ENCODE data around the gene BFSP2. TPM values are rescaled to one million over a fixed set of nuclear protein-coding genes. Genes with fewer than 3 reads are reported as not detected.
"Not testable (repeated sequence)": the region's sequence is repeated elsewhere in the genome, so short reads cannot be mapped to it uniquely, and the experiment has no call there.

Gene BFSP2
- polyA plus RNA-seq, 1 experiment, result not detected

DNA sequence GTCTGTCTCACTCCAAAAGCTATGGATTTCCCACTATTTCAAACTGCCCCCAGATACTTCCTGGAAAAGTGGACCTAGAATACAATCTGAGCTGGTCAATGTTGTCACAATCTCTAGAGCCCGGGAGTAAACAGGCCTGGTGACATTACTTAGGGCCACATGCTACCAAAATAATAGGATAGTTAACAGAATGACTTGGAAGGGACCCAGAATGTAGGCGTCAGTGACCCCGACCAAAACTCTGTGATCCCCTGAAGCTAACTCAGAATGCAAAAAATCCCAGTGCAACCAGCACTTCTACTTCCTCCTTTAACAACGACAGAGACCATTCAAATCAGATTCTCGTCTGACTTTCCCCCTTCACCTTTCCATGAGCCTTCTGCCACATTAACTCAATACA is 122.1 kb downstream of the BFSP2 start:
- TF ChIP-seq, protein P1, sequence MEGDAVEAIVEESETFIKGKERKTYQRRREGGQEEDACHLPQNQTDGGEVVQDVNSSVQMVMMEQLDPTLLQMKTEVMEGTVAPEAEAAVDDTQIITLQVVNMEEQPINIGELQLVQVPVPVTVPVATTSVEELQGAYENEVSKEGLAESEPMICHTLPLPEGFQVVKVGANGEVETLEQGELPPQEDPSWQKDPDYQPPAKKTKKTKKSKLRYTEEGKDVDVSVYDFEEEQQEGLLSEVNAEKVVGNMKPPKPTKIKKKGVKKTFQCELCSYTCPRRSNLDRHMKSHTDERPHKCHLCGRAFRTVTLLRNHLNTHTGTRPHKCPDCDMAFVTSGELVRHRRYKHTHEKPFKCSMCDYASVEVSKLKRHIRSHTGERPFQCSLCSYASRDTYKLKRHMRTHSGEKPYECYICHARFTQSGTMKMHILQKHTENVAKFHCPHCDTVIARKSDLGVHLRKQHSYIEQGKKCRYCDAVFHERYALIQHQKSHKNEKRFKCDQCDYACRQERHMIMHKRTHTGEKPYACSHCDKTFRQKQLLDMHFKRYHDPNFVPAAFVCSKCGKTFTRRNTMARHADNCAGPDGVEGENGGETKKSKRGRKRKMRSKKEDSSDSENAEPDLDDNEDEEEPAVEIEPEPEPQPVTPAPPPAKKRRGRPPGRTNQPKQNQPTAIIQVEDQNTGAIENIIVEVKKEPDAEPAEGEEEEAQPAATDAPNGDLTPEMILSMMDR (IDR thresholded peaks at IDR 0.05; ENCODE audit: insufficient read depth, low read depth, low read length), result no peak
- ChIA-PET CTCF (interaction anchor here (0.7 kb wide), 1 partner anchor 10 kb away, joined by 3 read pairs; no protein-coding TSS in a partner anchor), POLR2A (no interaction called here)
- no peak overlapping the region for H3K4me3 ChIP-seq (ENCODE audit: low read depth, low read length)
- H3K27me3 ChIP-seq (ENCODE audit: control insufficient read depth, insufficient read depth, low read length), result no peaks in the 10 kb centered on the region
- no peak for DNase-seq (ENCODE audit: low read depth)
- no peaks in the 10 kb centered on the region for H3K36me3 ChIP-seq (ENCODE audit: control insufficient read depth, insufficient read depth, low read length)

DNA sequence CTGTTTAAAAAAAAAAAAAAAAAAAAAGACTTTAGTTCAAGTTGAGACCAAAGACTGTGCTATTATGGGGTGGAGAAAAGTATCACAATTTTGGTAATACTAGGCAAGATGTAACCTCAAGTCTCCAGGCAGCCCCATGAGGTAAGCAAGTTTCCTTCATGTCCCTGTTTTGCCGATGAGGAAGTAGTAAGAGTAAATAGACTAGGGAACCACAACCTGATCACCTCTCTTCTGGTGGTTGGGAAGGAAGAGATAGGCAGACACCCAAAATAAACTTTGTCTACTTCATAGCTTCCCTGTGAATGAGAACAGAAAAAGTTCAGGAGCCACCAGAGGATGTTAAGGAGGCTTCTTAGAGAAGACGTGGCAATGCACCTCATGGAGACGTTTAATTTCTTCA is 123.9 kb downstream of the BFSP2 start:
- CTCF ChIA-PET; H3K36me3 ChIP-seq (ENCODE audit: control insufficient read depth, insufficient read depth, low read length); POLR2A ChIA-PET; DNase-seq (ENCODE audit: low read depth); H3K27me3 ChIP-seq (ENCODE audit: control insufficient read depth, insufficient read depth, low read length); H3K4me3 ChIP-seq (ENCODE audit: low read depth, low read length): not testable (repeated sequence)

Other genes starting within 250 kb of the BFSP2 start
- gene CDV3, start 173.6 kb downstream of the BFSP2 start, polyA plus RNA-seq (2011; rRNA removed), result 54.9 and 96.0 TPM in 2 replicates

Measured in BJ (cell line).